WTC11 (cell line): ENCODE data around the gene AMPD3. TPM values are rescaled to one million over a fixed set of nuclear protein-coding genes. Genes with fewer than 3 reads are reported as not detected.

Source experiments
- ATAC-seq: fragments of 200-7000 bp; cut with Tn5 transposase; 2 replicates; pipeline ENCODE4 v1.10.0; 2021; ENCODE audit warnings: mild to moderate bottlenecking, moderate library complexity
- CTCF ChIA-PET: fragments of 300-600 bp; sonication (Branson Sonifier 250); formaldehyde crosslinking; loops from one replicate; lab custom pipeline; 2021; ENCODE audit warnings: antibody characterized with exemption; lab: Charles Lee
- POLR2A ChIA-PET: fragments of 350-600 bp; sonication (Branson Sonifier 250); formaldehyde crosslinking; loops from one replicate; lab custom pipeline; 2021; ENCODE audit warnings: antibody characterized with exemption; lab: Charles Lee
- DNase-seq: peaks from one replicate; pipeline ENCODE4 v3.0.0; 2021; ENCODE audit warnings: low spot score
- H3K27ac Mint-ChIP-seq: 2 replicates; pipeline ENCODE4 v1.8.0; 2021; ENCODE audit warnings: mixed read lengths
- H3K27me3 Mint-ChIP-seq: 2 replicates; pipeline ENCODE4 v1.8.0; 2021; ENCODE audit warnings: low read depth, mild to moderate bottlenecking, moderate library complexity, mixed read lengths
- H3K36me3 Mint-ChIP-seq: 2 replicates; pipeline ENCODE4 v1.8.0; 2021; ENCODE audit warnings: mixed read lengths
- H3K4me1 Mint-ChIP-seq: 2 replicates; pipeline ENCODE4 v1.8.0; 2022; ENCODE audit warnings: mixed read lengths
- H3K4me3 Mint-ChIP-seq: 2 replicates; pipeline ENCODE4 v1.8.0; 2021; ENCODE audit warnings: mild to moderate bottlenecking, moderate library complexity, mixed read lengths
- H3K9me3 Mint-ChIP-seq: 2 replicates; pipeline ENCODE4 v1.8.0; 2021; ENCODE audit warnings: mixed read lengths
- CBFB ChIP-seq: sonication (generic); formaldehyde crosslinking; IDR thresholded peaks from 2 replicates; pipeline ENCODE4 v1.8.1; 2022; ENCODE audit warnings: mild to moderate bottlenecking, low read depth, missing genetic modification reagents
- FOXP4 ChIP-seq: sonication (generic); formaldehyde crosslinking; IDR thresholded peaks from 2 replicates; pipeline ENCODE4 v1.8.0; 2022; ENCODE audit warnings: mild to moderate bottlenecking, missing genetic modification reagents
- GRHL2 ChIP-seq: fragments of 250-450 bp; sonication (Bioruptor Pico); IDR thresholded peaks from 2 replicates; pipeline ENCODE4 v1.8.0; 2022; ENCODE audit warnings: mild to moderate bottlenecking, moderate library complexity; ENCODE audit not compliant: insufficient replicate concordance, severe bottlenecking
- IRF2 ChIP-seq: sonication (generic); formaldehyde crosslinking; IDR thresholded peaks from 2 replicates; pipeline ENCODE4 v1.8.0; 2022; ENCODE audit warnings: low read depth, missing genetic modification reagents, borderline replicate concordance
- JAZF1 ChIP-seq: fragments of 250-450 bp; sonication (Bioruptor Pico); IDR thresholded peaks from 2 replicates; pipeline ENCODE4 v1.9.0; 2021; ENCODE audit warnings: moderate library complexity, mild to moderate bottlenecking, inconsistent platforms
- OVOL2 ChIP-seq: fragments of 250-450 bp; sonication (Bioruptor Pico); IDR thresholded peaks from 2 replicates; pipeline ENCODE4 v1.9.0; 2021; ENCODE audit warnings: mild to moderate bottlenecking, borderline replicate concordance
- TEAD1 ChIP-seq: sonication (generic); formaldehyde crosslinking; IDR thresholded peaks from 2 replicates; pipeline ENCODE4 v1.8.0; 2022; ENCODE audit warnings: mild to moderate bottlenecking, missing genetic modification reagents
- TEAD4 ChIP-seq: sonication (generic); formaldehyde crosslinking; IDR thresholded peaks from 2 replicates; pipeline ENCODE4 v1.8.0; 2022; ENCODE audit warnings: mild to moderate bottlenecking, missing genetic modification reagents
- TP53 ChIP-seq: sonication (generic); formaldehyde crosslinking; IDR thresholded peaks from 2 replicates; pipeline ENCODE4 v1.8.1; 2023; ENCODE audit warnings: mild to moderate bottlenecking, missing genetic modification reagents
- ZNF416 ChIP-seq: fragments of 250-450 bp; sonication (Bioruptor Pico); IDR thresholded peaks from 2 replicates; pipeline ENCODE4 v1.9.0; 2021; ENCODE audit warnings: mild to moderate bottlenecking, inconsistent platforms
- ZNF512 ChIP-seq: sonication (generic); formaldehyde crosslinking; IDR thresholded peaks from 2 replicates; pipeline ENCODE4 v1.8.1; 2022; ENCODE audit warnings: missing genetic modification reagents, borderline replicate concordance
- ZNF671 ChIP-seq: fragments of 250-450 bp; sonication (Bioruptor Pico); IDR thresholded peaks from 2 replicates; pipeline ENCODE4 v1.8.0; 2021; ENCODE audit warnings: mild to moderate bottlenecking
- total RNA-seq: library from RNA; stranded (reverse); gene quantifications from 3 replicates; pipeline ENCODE4 v1.2.3, GENCODE V29; 2021
- TF ChIP-seq, protein P1 (sequence below): sonication (generic); formaldehyde crosslinking; IDR thresholded peaks from 2 replicates; pipeline ENCODE4 v1.8.1; 2023; ENCODE audit warnings: mild to moderate bottlenecking, missing genetic modification reagents, borderline replicate concordance
- TF ChIP-seq, protein P2 (sequence below): sonication (generic); formaldehyde crosslinking; IDR thresholded peaks from 2 replicates; pipeline ENCODE4 v1.8.1; 2023; ENCODE audit warnings: mild to moderate bottlenecking, missing genetic modification reagents
- TF ChIP-seq, protein P3 (sequence below): sonication (generic); formaldehyde crosslinking; conservative IDR thresholded peaks from 2 replicates; pipeline ENCODE4 v1.8.1; 2023; ENCODE audit warnings: mild to moderate bottlenecking, low read depth, missing genetic modification reagents, moderate library complexity
- TF ChIP-seq, protein P4 (sequence below): sonication (generic); formaldehyde crosslinking; IDR thresholded peaks from 2 replicates; pipeline ENCODE4 v1.8.0; 2022; ENCODE audit warnings: mild to moderate bottlenecking, missing genetic modification reagents

AMPD3 gene
- total RNA-seq, 1 experiment from 2014 or later, result 6.4 TPM

DNA sequence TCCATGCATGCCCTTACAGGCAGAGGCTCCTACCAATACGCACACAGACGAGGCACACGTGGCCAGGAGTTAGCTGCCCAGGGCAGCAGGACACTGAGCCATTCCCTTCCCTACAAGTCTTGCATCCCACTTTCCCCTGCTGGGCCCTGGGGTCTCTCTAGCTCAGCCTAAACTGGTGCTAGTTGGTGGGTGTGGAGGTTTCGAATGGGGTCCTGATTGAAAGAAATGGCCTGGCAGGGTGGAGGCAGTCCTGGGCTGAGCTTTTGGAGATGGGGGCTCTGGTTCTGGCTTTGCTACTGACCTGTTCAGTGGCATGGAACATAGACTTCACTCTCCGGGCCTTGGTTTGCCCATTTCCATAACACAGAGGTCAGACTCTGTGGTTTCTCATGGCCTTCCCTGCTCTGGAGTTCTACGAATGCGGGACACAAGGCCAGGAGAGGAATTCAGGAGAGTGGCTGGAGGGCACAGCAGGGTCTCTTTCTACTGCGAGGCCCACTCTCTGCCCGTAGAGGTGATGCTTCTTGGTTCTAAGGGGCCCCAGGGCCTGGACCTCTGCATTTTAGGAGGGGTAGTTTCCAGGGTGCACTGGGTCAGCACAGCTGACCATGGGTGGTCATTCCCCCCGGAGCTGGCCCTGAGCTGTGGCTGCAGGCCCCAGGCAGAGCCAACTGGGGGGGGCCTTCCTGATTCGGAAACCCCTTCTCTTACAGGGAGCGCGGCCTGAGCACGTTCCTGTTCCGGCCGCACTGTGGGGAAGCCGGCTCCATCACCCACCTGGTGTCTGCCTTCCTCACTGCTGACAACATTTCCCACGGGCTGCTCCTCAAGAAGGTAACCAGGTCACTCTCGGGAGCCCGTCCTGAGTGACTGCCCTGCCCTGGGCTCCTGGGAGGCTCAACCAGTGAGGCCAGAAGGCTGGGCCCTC is 46.0 kb downstream of the AMPD3 start:
- H3K4me3 Mint-ChIP-seq, result no peak overlapping the region
- H3K27ac Mint-ChIP-seq, result no peak overlapping the region
- CTCF ChIA-PET, result no interaction called here

GRCh38 chr11:10502065-10502680 is 47.1 kb downstream of the AMPD3 start:
- Mint-ChIP-seq H3K4me1 (0 out of 2 replicates have a peak, but pooled peaks cover 2% of the 10 kb centered on the region), H3K27ac (no peak overlapping the region), H3K4me3 (no peak overlapping the region), H3K36me3 (peaks cover 6% of the 10 kb centered on the region; the same call in 1 of the 2 replicates), H3K9me3 (no peaks in the 10 kb centered on the region), H3K27me3 (peaks cover 21% of the 10 kb centered on the region)
- ATAC-seq (no peak), DNase-seq (no peak)
- TF ChIP-seq, protein P1, sequence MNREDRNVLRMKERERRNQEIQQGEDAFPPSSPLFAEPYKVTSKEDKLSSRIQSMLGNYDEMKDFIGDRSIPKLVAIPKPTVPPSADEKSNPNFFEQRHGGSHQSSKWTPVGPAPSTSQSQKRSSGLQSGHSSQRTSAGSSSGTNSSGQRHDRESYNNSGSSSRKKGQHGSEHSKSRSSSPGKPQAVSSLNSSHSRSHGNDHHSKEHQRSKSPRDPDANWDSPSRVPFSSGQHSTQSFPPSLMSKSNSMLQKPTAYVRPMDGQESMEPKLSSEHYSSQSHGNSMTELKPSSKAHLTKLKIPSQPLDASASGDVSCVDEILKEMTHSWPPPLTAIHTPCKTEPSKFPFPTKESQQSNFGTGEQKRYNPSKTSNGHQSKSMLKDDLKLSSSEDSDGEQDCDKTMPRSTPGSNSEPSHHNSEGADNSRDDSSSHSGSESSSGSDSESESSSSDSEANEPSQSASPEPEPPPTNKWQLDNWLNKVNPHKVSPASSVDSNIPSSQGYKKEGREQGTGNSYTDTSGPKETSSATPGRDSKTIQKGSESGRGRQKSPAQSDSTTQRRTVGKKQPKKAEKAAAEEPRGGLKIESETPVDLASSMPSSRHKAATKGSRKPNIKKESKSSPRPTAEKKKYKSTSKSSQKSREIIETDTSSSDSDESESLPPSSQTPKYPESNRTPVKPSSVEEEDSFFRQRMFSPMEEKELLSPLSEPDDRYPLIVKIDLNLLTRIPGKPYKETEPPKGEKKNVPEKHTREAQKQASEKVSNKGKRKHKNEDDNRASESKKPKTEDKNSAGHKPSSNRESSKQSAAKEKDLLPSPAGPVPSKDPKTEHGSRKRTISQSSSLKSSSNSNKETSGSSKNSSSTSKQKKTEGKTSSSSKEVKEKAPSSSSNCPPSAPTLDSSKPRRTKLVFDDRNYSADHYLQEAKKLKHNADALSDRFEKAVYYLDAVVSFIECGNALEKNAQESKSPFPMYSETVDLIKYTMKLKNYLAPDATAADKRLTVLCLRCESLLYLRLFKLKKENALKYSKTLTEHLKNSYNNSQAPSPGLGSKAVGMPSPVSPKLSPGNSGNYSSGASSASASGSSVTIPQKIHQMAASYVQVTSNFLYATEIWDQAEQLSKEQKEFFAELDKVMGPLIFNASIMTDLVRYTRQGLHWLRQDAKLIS (CRISPR knock-in tag), result no peak
- TF ChIP-seq ZNF512 (CRISPR knock-in tag) (no peak), GRHL2 (CRISPR knock-in tag) (no peak)
- TF ChIP-seq, protein P2, sequence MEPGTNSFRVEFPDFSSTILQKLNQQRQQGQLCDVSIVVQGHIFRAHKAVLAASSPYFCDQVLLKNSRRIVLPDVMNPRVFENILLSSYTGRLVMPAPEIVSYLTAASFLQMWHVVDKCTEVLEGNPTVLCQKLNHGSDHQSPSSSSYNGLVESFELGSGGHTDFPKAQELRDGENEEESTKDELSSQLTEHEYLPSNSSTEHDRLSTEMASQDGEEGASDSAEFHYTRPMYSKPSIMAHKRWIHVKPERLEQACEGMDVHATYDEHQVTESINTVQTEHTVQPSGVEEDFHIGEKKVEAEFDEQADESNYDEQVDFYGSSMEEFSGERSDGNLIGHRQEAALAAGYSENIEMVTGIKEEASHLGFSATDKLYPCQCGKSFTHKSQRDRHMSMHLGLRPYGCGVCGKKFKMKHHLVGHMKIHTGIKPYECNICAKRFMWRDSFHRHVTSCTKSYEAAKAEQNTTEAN (CRISPR knock-in tag), result no peak
- CTCF ChIA-PET, result no interaction called here
- POLR2A ChIA-PET, result no interaction called here

More for the DNA sequence above, 46.0 kb downstream of the AMPD3 start:
- DNase-seq, result no peak
- 0 out of 2 replicates have a peak, but pooled peaks cover 2% of the 10 kb centered on the region for H3K4me1 Mint-ChIP-seq
- no peak for TF ChIP-seq TEAD4 (CRISPR knock-in tag)
- no peak for TF ChIP-seq TEAD1
- TF ChIP-seq, protein P3, sequence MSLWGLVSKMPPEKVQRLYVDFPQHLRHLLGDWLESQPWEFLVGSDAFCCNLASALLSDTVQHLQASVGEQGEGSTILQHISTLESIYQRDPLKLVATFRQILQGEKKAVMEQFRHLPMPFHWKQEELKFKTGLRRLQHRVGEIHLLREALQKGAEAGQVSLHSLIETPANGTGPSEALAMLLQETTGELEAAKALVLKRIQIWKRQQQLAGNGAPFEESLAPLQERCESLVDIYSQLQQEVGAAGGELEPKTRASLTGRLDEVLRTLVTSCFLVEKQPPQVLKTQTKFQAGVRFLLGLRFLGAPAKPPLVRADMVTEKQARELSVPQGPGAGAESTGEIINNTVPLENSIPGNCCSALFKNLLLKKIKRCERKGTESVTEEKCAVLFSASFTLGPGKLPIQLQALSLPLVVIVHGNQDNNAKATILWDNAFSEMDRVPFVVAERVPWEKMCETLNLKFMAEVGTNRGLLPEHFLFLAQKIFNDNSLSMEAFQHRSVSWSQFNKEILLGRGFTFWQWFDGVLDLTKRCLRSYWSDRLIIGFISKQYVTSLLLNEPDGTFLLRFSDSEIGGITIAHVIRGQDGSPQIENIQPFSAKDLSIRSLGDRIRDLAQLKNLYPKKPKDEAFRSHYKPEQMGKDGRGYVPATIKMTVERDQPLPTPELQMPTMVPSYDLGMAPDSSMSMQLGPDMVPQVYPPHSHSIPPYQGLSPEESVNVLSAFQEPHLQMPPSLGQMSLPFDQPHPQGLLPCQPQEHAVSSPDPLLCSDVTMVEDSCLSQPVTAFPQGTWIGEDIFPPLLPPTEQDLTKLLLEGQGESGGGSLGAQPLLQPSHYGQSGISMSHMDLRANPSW, result no peak
- no peak for TF ChIP-seq CBFB (CRISPR knock-in tag)
- TF ChIP-seq ZNF416 (CRISPR knock-in tag), result no peak
- no peak for TF ChIP-seq ZNF671 (CRISPR knock-in tag)
- TF ChIP-seq JAZF1 (CRISPR knock-in tag), result no peak
- TF ChIP-seq OVOL2 (CRISPR knock-in tag), result no peak
- TF ChIP-seq IRF2 (CRISPR knock-in tag), result no peak
- TF ChIP-seq FOXP4, result no peak
- TF ChIP-seq, protein P4, sequence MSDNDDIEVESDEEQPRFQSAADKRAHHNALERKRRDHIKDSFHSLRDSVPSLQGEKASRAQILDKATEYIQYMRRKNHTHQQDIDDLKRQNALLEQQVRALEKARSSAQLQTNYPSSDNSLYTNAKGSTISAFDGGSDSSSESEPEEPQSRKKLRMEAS (CRISPR knock-in tag), result no peak
- no peak for TF ChIP-seq TP53 (CRISPR knock-in tag)
- no peak for TF ChIP-seq GRHL2 (CRISPR knock-in tag)
- no peaks in the 10 kb centered on the region for H3K9me3 Mint-ChIP-seq
- H3K36me3 Mint-ChIP-seq, result peaks cover 12% of the 10 kb centered on the region; the same call in 1 of the 2 replicates
- POLR2A ChIA-PET, result no interaction called here
- peaks cover 11% of the 10 kb centered on the region for H3K27me3 Mint-ChIP-seq
- no peak for ATAC-seq
